HepG2 (cell line): ENCODE measurements around the gene RTP2. TPM values are rescaled to one million over a fixed set of nuclear protein-coding genes. Genes with fewer than 3 reads are reported as not detected.

Experiments
- BCL6 ChIP-seq: IDR thresholded peaks from 2 replicates; pipeline ENCODE4 v1.6.1; 2016; ENCODE audit warnings: missing genetic modification reagents, missing compliant biosample characterization
- BHLHE40 ChIP-seq: IDR thresholded peaks from 2 replicates; pipeline ENCODE4 v1.6.1; 2011; ENCODE audit warnings: low read length, improper control_type of control experiment
- CREB1 ChIP-seq, 2 experiments: fragments of 450-650 bp in 1 of 2; IDR thresholded peaks; 2 replicates each; pipeline ENCODE4 v1.6.1; 2016 to 2017; ENCODE audit warnings: control low read depth in 1 of 2, mild to moderate bottlenecking in 1 of 2, missing compliant biosample characterization in 1 of 2, missing genetic modification characterization in 1 of 2
- DMAP1 ChIP-seq: IDR thresholded peaks from 2 replicates; pipeline ENCODE4 v1.6.1; 2016
- FOSL2 ChIP-seq: sonication (generic); formaldehyde crosslinking; IDR thresholded peaks from 2 replicates; pipeline ENCODE4 v1.4.0; 2020; ENCODE audit warnings: missing genetic modification reagents
- GATAD2A ChIP-seq: IDR thresholded peaks from 2 replicates; pipeline ENCODE4 v1.6.1; 2016
- KAT8 ChIP-seq: IDR thresholded peaks from 2 replicates; pipeline ENCODE4 v1.6.1; 2016; ENCODE audit warnings: missing genetic modification reagents, missing compliant biosample characterization
- TBL1XR1 ChIP-seq: fragments of 150-350 bp; IDR thresholded peaks from 2 replicates; pipeline ENCODE4 v1.6.1; 2014; ENCODE audit warnings: borderline replicate concordance, low read length; ENCODE audit not compliant: partially characterized antibody
- TEAD3 ChIP-seq: optimal IDR thresholded peaks from 2 replicates; pipeline ENCODE3; 2016; ENCODE audit warnings: borderline replicate concordance
- ZNF430 ChIP-seq: sonication (generic); formaldehyde crosslinking; IDR thresholded peaks from 2 replicates; pipeline ENCODE4 v1.9.0; 2021; ENCODE audit warnings: mild to moderate bottlenecking, missing genetic modification reagents
- ZNF441 ChIP-seq: sonication (generic); formaldehyde crosslinking; IDR thresholded peaks from 2 replicates; pipeline ENCODE4 v1.7.0; 2021; ENCODE audit warnings: missing genetic modification reagents, borderline replicate concordance
- ZNF569 ChIP-seq: sonication (generic); formaldehyde crosslinking; IDR thresholded peaks from 2 replicates; pipeline ENCODE4 v1.5.0; 2020; ENCODE audit warnings: mild to moderate bottlenecking, missing genetic modification reagents, moderate library complexity, borderline replicate concordance
- ZSCAN9 ChIP-seq: IDR thresholded peaks from 2 replicates; pipeline ENCODE4 v1.6.1; 2016; ENCODE audit warnings: borderline replicate concordance
- polyA plus RNA-seq, 8 experiments: library from polyadenylated mRNA; depleted of rRNA in 3 of 8; stranded (reverse) in 7 of 8; unstranded in 1 of 8; fragments of >200 nt; fragmentation: Illumina TruSeq in 4 of 8; extraction: Trizol in 4 of 8; gene quantifications; 2 replicates each; pipeline versions ENCODE4 v1.2.1 to v1.2.3, GENCODE V29; 2011 to 2016; ENCODE audit warnings: low read depth in 4 of 8, missing spikeins in 1 of 8, mixed read lengths in 1 of 8; ENCODE audit not compliant: insufficient read depth in 1 of 8
- total RNA-seq, 5 experiments: library from RNA; depleted of rRNA; stranded (reverse); fragments of >200 nt; fragmentation: Illumina TruSeq; extraction: Trizol; gene quantifications; 2 replicates each; pipeline ENCODE4 v1.2.3, GENCODE V29; 2016; ENCODE audit warnings: low read depth in 1 of 5
- TF ChIP-seq, protein P1 (sequence below): sonication (generic); formaldehyde crosslinking; IDR thresholded peaks from 2 replicates; pipeline ENCODE4 v1.4.0; 2020; ENCODE audit warnings: mild to moderate bottlenecking, low read depth, missing genetic modification reagents
- TF ChIP-seq, protein P2 (sequence below): sonication (generic); formaldehyde crosslinking; IDR thresholded peaks from 2 replicates; pipeline ENCODE4 v1.4.0; 2020; ENCODE audit warnings: missing genetic modification reagents, low read depth, mild to moderate bottlenecking, borderline replicate concordance
- TF ChIP-seq, protein P3 (sequence below), 2 experiments: sonication (generic) in 1 of 2; formaldehyde crosslinking in 1 of 2; IDR thresholded peaks; 2 replicates each; pipeline versions ENCODE4 v1.4.0 to v1.6.1; 2018 to 2020; ENCODE audit warnings: missing genetic modification reagents in 2 of 2, borderline replicate concordance in 1 of 2, low read depth in 1 of 2, mild to moderate bottlenecking in 1 of 2, missing biosample characterization in 1 of 2
- TF ChIP-seq, protein P4 (sequence below): sonication (generic); formaldehyde crosslinking; IDR thresholded peaks from 2 replicates; pipeline ENCODE4 v1.4.0; 2020; ENCODE audit warnings: missing genetic modification reagents; ENCODE audit errors: not compliant biosample characterization
- TF ChIP-seq, protein P5 (sequence below): IDR thresholded peaks from 2 replicates; pipeline ENCODE4 v1.6.1; 2016
- TF ChIP-seq, protein P6 (sequence below): sonication (generic); formaldehyde crosslinking; IDR thresholded peaks from 2 replicates; pipeline ENCODE4 v1.4.0; 2020; ENCODE audit warnings: low read depth, missing genetic modification reagents

The RTP2 gene
- total and polyA plus RNA-seq, 2 of the 13 experiments (the other 11 are each of a cell fraction or from before 2014, with no cell fraction given), result not detected

DNA sequence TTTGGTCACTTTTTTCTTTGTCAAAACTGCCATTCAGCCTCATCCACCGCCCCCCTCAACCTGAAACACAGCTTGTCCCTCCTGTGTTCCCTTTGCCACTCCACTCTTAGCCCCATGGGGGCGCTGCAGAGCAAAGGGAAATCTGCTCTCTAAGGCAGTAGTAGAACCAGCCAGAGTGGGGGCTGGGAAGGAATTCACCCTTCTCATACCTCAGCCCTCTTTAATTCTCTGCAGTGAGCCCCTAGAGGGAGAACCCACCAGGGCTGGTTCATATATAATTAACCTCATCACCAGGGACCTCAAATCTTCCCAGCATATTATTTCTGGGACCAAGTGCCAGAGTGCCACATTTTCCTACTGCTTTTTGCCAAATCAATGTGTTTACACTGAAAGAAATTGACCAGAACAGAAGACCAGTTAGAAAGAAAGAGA, 45.7 kb upstream of the RTP2 start (continued):
- no peak for TF ChIP-seq CREB1 (IDR thresholded peaks at IDR 0.05)
- TF ChIP-seq CREB1 (CRISPR knock-in tag; IDR thresholded peaks at IDR 0.05), result peak; percentile 46; the same call in 1 of the 2 replicates
- TF ChIP-seq GATAD2A, result peak; percentile 85
- peak; percentile 20 for TF ChIP-seq TBL1XR1
- TF ChIP-seq, protein P1, sequence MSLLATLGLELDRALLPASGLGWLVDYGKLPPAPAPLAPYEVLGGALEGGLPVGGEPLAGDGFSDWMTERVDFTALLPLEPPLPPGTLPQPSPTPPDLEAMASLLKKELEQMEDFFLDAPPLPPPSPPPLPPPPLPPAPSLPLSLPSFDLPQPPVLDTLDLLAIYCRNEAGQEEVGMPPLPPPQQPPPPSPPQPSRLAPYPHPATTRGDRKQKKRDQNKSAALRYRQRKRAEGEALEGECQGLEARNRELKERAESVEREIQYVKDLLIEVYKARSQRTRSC, result no peak
- TF ChIP-seq, protein P2, sequence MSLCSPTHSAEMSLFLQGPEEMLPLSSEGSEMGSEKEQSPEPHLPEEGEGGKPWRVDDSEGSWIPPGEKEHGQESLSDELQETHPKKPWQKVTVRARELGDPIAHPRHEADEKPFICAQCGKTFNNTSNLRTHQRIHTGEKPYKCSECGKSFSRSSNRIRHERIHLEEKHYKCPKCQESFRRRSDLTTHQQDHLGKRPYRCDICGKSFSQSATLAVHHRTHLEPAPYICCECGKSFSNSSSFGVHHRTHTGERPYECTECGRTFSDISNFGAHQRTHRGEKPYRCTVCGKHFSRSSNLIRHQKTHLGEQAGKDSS (CRISPR knock-in tag), result peak; percentile 18; the same call in 1 of the 2 replicates
- no peak for TF ChIP-seq DMAP1 (CRISPR knock-in tag)
- peak; percentile 26; the same call in 1 of the 2 replicates for TF ChIP-seq BHLHE40
- TF ChIP-seq FOSL2 (CRISPR knock-in tag), result peak; percentile 63
- TF ChIP-seq, protein P3, sequence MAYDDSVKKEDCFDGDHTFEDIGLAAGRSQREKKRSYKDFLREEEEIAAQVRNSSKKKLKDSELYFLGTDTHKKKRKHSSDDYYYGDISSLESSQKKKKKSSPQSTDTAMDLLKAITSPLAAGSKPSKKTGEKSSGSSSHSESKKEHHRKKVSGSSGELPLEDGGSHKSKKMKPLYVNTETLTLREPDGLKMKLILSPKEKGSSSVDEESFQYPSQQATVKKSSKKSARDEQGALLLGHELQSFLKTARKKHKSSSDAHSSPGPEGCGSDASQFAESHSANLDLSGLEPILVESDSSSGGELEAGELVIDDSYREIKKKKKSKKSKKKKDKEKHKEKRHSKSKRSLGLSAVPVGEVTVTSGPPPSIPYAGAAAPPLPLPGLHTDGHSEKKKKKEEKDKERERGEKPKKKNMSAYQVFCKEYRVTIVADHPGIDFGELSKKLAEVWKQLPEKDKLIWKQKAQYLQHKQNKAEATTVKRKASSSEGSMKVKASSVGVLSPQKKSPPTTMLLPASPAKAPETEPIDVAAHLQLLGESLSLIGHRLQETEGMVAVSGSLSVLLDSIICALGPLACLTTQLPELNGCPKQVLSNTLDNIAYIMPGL (CRISPR knock-in tag; IDR thresholded peaks at IDR 0.05; ENCODE audit: borderline replicate concordance in 1 of 2, low read depth in 1 of 2), result peak; percentile 66 to 72; a peak in 3 of 4 replicates
- peak; percentile 69 for TF ChIP-seq ZNF430 (CRISPR knock-in tag)
- TF ChIP-seq, protein P4, sequence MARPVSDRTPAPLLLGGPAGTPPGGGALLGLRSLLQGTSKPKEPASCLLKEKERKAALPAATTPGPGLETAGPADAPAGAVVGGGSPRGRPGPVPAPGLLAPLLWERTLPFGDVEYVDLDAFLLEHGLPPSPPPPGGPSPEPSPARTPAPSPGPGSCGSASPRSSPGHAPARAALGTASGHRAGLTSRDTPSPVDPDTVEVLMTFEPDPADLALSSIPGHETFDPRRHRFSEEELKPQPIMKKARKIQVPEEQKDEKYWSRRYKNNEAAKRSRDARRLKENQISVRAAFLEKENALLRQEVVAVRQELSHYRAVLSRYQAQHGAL (CRISPR knock-in tag), result no peak
- TF ChIP-seq BCL6 (CRISPR knock-in tag), result peak; percentile 90
- TF ChIP-seq ZNF441 (CRISPR knock-in tag), result no peak
- TF ChIP-seq ZNF569 (CRISPR knock-in tag), result no peak
- TF ChIP-seq, protein P5, sequence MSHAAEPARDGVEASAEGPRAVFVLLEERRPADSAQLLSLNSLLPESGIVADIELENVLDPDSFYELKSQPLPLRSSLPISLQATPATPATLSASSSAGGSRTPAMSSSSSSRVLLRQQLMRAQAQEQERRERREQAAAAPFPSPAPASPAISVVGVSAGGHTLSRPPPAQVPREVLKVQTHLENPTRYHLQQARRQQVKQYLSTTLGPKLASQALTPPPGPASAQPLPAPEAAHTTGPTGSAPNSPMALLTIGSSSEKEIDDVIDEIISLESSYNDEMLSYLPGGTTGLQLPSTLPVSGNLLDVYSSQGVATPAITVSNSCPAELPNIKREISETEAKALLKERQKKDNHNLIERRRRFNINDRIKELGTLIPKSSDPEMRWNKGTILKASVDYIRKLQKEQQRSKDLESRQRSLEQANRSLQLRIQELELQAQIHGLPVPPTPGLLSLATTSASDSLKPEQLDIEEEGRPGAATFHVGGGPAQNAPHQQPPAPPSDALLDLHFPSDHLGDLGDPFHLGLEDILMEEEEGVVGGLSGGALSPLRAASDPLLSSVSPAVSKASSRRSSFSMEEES (CRISPR knock-in tag), result 0 out of 2 replicates have a peak, but pooled peaks have one; percentile 17
- TF ChIP-seq TEAD3 (CRISPR knock-in tag), result peak; percentile 71
- TF ChIP-seq KAT8 (CRISPR knock-in tag), result peak; percentile 63; the same call in 1 of the 2 replicates
- 0 out of 2 replicates have a peak, but pooled peaks have one; percentile 34 for TF ChIP-seq ZSCAN9 (CRISPR knock-in tag)
- TF ChIP-seq, protein P6, sequence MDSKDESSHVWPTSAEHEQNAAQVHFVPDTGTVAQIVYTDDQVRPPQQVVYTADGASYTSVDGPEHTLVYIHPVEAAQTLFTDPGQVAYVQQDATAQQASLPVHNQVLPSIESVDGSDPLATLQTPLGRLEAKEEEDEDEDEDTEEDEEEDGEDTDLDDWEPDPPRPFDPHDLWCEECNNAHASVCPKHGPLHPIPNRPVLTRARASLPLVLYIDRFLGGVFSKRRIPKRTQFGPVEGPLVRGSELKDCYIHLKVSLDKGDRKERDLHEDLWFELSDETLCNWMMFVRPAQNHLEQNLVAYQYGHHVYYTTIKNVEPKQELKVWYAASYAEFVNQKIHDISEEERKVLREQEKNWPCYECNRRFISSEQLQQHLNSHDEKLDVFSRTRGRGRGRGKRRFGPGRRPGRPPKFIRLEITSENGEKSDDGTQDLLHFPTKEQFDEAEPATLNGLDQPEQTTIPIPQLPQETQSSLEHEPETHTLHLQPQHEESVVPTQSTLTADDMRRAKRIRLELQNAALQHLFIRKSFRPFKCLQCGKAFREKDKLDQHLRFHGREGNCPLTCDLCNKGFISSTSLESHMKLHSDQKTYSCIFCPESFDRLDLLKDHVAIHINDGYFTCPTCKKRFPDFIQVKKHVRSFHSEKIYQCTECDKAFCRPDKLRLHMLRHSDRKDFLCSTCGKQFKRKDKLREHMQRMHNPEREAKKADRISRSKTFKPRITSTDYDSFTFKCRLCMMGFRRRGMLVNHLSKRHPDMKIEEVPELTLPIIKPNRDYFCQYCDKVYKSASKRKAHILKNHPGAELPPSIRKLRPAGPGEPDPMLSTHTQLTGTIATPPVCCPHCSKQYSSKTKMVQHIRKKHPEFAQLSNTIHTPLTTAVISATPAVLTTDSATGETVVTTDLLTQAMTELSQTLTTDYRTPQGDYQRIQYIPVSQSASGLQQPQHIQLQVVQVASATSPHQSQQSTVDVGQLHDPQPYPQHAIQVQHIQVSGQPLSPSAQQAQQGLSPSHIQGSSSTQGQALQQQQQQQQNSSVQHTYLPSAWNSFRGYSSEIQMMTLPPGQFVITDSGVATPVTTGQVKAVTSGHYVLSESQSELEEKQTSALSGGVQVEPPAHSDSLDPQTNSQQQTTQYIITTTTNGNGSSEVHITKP (CRISPR knock-in tag), result peak; percentile 85; the same call in 1 of the 2 replicates
